Fibroblast of lung (primary cell): ENCODE measurements around the gene MAP4K2. TPM values are rescaled to one million over a fixed set of nuclear protein-coding genes. Genes with fewer than 3 reads are reported as not detected.

ENCODE experiments used
- DNase-seq, 2 donors: peaks; one replicate each; pipeline versions ENCODE4 v3.0.0 to v3.0.0-alpha.2; 2010; ENCODE audit warnings: low read depth in 2 of 2
- H2AFZ ChIP-seq: 2 replicates; pipeline ENCODE4 v1.5.1; 2012; ENCODE audit warnings: low read length, control low read depth, inconsistent platforms
- H3K27ac ChIP-seq: 2 replicates; pipeline ENCODE4 v1.5.1; 2011; ENCODE audit warnings: low read length, control low read depth; ENCODE audit not compliant: insufficient read depth
- H3K27me3 ChIP-seq: 2 replicates; pipeline ENCODE4 v1.5.1; 2011; ENCODE audit warnings: mild to moderate bottlenecking, low read length; ENCODE audit not compliant: control insufficient read depth, insufficient read depth
- H3K36me3 ChIP-seq: 2 replicates; pipeline ENCODE4 v1.5.1; 2011; ENCODE audit warnings: low read length; ENCODE audit not compliant: control insufficient read depth, insufficient read depth
- H3K4me1 ChIP-seq: 2 replicates; pipeline ENCODE4 v1.5.1; 2011; ENCODE audit warnings: low read length; ENCODE audit not compliant: control insufficient read depth, insufficient read depth; ENCODE audit errors: extremely low read depth
- H3K4me2 ChIP-seq: 2 replicates; pipeline ENCODE4 v1.5.1; 2011; ENCODE audit warnings: low read length, control low read depth; ENCODE audit not compliant: insufficient read depth; ENCODE audit errors: extremely low read depth
- H3K4me3 ChIP-seq, 4 experiments: fragments of 200-600 bp in 1 of 4; sonication (generic) in 1 of 4; replicated peaks in 1 of 4; 2 replicates each; pipeline ENCODE4 v1.5.1; 2011 to 2016; ENCODE audit warnings: low read length in 4 of 4, low read depth in 3 of 4, mild to moderate bottlenecking in 3 of 4, control low read depth in 2 of 4, inconsistent platforms in 1 of 4, mixed read lengths in 1 of 4; ENCODE audit not compliant: insufficient read depth in 1 of 4; ENCODE audit errors: control extremely low read depth in 1 of 4
- H3K79me2 ChIP-seq: 2 replicates; pipeline ENCODE4 v1.5.1; 2012; ENCODE audit warnings: mild to moderate bottlenecking, low read length, inconsistent platforms; ENCODE audit not compliant: control insufficient read depth, insufficient read depth
- H3K9ac ChIP-seq: 2 replicates; pipeline ENCODE4 v1.5.1; 2011; ENCODE audit warnings: mild to moderate bottlenecking, low read length, control low read depth; ENCODE audit not compliant: insufficient read depth
- H3K9me3 ChIP-seq: 2 replicates; pipeline ENCODE4 v1.5.1; 2012; ENCODE audit warnings: low read depth, low read length; ENCODE audit not compliant: control insufficient read depth, insufficient read depth
- H4K20me1 ChIP-seq: 2 replicates; pipeline ENCODE4 v1.5.1; 2011; ENCODE audit warnings: low read length; ENCODE audit not compliant: control insufficient read depth, insufficient read depth; ENCODE audit errors: extremely low read depth
- EZH2 ChIP-seq: IDR thresholded peaks from 2 replicates; pipeline ENCODE4 v1.5.1; 2012; ENCODE audit warnings: low read length, control low read depth, mild to moderate bottlenecking; ENCODE audit errors: missing control alignments
- polyA plus RNA-seq, 2 donors: library from polyadenylated mRNA; depleted of rRNA in 1 of 2; stranded (reverse) in 1 of 2; unstranded in 1 of 2; fragments of >200 nt; gene quantifications; 2 replicates each; pipeline ENCODE4 v1.2.1, GENCODE V29; 2011 to 2012; ENCODE audit warnings: missing spikeins in 1 of 2
- total RNA-seq: library from RNA; depleted of rRNA; stranded (reverse); fragments of >200 nt; gene quantifications from 2 replicates; pipeline ENCODE4 v1.2.1, GENCODE V29; 2014
- TF ChIP-seq, protein P1 (sequence below), 2 donors: IDR thresholded peaks in 1 of 2; conservative IDR thresholded peaks in 1 of 2; 1 replicate in 1 of 2; 2 replicates in 1 of 2; pipeline ENCODE4 v1.5.1; 2011 to 2012; ENCODE audit warnings: low read length in 2 of 2, control low read depth in 1 of 2, inconsistent platforms in 1 of 2, low read depth in 1 of 2, mild to moderate bottlenecking in 1 of 2

MAP4K2 gene
- total and polyA plus RNA-seq, 2 donors (not counting 1 experiment from before 2014, with no cell fraction given), result 6.4 to 9.2 TPM

DNA sequence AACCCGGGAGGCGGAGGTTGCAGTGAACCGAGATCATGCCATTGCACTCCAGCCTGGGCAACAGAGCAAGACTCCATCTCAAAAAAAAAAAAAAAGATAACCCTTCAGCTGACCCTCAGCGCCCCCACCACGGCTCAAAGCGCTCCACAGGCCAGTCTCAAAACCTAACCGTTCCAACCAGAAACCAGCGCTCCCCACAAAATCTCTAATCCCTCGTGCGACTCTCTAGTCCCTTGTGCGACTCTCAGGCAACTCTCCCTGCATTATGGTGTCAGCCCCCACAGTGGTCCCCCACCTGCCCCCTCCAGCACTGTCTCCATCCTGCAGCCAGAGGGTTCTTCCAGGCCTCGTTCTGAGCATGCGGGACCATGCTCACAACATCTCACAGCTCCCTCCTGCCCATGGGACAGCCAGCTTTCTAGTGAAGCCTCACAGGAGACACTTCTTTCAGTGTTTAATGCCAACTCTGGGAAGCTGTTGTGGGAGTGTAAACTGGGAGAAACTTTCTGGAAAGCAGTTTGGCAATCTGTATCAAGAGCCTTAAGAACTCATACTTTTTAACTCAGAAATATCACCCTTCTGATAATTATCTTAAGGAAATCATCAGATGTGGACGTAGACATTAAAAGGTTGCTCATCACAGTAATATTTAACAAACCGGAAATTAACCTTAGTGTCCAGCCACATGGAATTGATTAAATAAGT lies 54.9 kb downstream of the MAP4K2 start:
- no peak overlapping the region for H3K4me3 ChIP-seq
- H2AFZ ChIP-seq, result no peak overlapping the region
- no peaks in the 10 kb centered on the region for H3K36me3 ChIP-seq
- H3K27me3 ChIP-seq, result peaks cover 16% of the 10 kb centered on the region
- no peak overlapping the region for H3K4me2 ChIP-seq
- no peaks in the 10 kb centered on the region for H4K20me1 ChIP-seq
- no peaks in the 10 kb centered on the region for H3K9me3 ChIP-seq
- H3K27ac ChIP-seq, result peak overlapping the region; percentile 55
- no peak for TF ChIP-seq EZH2
- TF ChIP-seq, protein P1, sequence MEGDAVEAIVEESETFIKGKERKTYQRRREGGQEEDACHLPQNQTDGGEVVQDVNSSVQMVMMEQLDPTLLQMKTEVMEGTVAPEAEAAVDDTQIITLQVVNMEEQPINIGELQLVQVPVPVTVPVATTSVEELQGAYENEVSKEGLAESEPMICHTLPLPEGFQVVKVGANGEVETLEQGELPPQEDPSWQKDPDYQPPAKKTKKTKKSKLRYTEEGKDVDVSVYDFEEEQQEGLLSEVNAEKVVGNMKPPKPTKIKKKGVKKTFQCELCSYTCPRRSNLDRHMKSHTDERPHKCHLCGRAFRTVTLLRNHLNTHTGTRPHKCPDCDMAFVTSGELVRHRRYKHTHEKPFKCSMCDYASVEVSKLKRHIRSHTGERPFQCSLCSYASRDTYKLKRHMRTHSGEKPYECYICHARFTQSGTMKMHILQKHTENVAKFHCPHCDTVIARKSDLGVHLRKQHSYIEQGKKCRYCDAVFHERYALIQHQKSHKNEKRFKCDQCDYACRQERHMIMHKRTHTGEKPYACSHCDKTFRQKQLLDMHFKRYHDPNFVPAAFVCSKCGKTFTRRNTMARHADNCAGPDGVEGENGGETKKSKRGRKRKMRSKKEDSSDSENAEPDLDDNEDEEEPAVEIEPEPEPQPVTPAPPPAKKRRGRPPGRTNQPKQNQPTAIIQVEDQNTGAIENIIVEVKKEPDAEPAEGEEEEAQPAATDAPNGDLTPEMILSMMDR (conservative IDR thresholded peaks at IDR 0.05 in 1 of 2, IDR thresholded peaks at IDR 0.05 in 1 of 2; ENCODE audit: low read depth in 1 of 2, low read length in 2 of 2), result no peak
- H3K4me1 ChIP-seq, result peaks cover 16% of the 10 kb centered on the region
- DNase-seq, result peak in 1 of 2 donors; percentile 65
- H3K79me2 ChIP-seq, result no peaks in the 10 kb centered on the region
- no peak overlapping the region for H3K9ac ChIP-seq

DNA sequence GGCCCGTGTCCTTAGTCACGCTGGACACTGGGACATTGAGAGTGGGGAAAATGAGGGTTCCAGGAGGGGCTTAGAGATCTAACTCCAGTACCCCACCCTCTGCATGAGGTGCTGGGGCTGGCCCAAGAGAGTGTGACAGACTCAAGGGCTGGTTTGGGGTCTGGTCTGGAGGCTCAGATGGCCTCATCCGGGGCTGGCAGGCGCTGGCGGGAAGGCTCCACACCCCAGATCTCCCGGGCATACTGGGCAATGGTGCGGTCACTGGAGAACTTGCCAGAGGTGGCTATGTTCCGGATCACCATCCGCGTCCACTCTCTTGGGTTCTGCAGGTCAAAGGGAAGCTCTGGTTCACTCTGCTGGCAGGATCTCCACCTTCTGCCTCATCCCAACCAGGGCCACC lies 56.5 kb downstream of the MAP4K2 start:
- Histone ChIP-seq H2AFZ (no peak overlapping the region), H3K4me2 (no peak overlapping the region), H3K4me1 (peaks cover 22% of the 10 kb centered on the region), H3K36me3 (no peaks in the 10 kb centered on the region), H3K4me3 (no peak overlapping the region), H3K9ac (no peak overlapping the region), H4K20me1 (no peaks in the 10 kb centered on the region), H3K27me3 (peaks cover 18% of the 10 kb centered on the region), H3K9me3 (no peaks in the 10 kb centered on the region), H3K27ac (no peak overlapping the region), H3K79me2 (no peaks in the 10 kb centered on the region)
- no peak for DNase-seq
- TF ChIP-seq, protein P1 (conservative IDR thresholded peaks at IDR 0.05 in 1 of 2, IDR thresholded peaks at IDR 0.05 in 1 of 2; ENCODE audit: low read depth in 1 of 2, low read length in 2 of 2), result no peak
- TF ChIP-seq EZH2, result no peak

DNA sequence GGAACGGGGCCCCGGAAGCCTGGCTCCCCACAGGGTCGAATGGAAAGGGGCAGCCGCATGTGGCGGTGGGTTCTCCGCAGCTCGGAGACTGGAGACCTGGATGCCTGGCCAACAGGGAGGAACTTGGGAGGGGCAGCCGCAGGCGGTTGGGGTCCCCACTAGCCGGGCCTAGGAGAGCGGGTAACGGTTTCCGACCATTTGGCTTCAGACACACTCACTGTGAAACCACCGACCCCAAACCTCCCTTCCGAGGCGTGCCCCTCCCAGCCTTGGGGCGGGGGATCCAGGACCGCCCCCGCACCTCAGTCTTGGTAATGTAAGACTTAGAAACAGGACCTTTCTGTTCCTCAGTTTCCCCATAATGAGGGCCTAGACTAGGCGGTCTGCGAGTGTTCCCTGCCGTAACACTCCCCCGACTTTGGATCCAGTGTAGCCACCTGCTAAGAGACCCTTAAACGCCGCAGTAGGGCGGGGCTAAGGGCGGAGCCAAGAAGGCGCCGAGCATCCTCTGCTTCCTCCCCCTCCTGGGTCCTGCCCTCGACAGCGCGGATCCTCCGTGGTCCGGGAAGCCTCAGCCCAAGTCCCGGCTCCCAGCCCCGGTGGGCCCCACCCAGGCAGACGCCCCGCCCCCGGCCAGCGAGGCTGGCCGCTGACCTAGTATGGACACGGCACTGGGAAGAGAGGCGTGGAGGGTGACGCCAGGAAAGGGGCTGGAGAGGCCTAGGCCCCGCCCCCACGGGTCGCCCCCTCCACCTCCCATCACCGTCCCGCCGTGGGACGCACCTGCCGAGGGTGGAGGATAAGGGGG lies 57.3 kb downstream of the MAP4K2 start:
- no peaks in the 10 kb centered on the region for H3K79me2 ChIP-seq
- H2AFZ ChIP-seq, result no peak overlapping the region
- H3K27me3 ChIP-seq, result peaks cover 18% of the 10 kb centered on the region
- H3K4me3 ChIP-seq, result peak overlapping the region in 3 of 4 experiments; percentile 16 to 37 (median 34)
- TF ChIP-seq, protein P1 (conservative IDR thresholded peaks at IDR 0.05 in 1 of 2, IDR thresholded peaks at IDR 0.05 in 1 of 2; ENCODE audit: low read depth in 1 of 2, low read length in 2 of 2), result no peak
- H3K4me2 ChIP-seq, result peak overlapping the region; percentile 78
- no peaks in the 10 kb centered on the region for H4K20me1 ChIP-seq
- DNase-seq, result peak; percentile 49 to 72
- H3K9me3 ChIP-seq, result no peaks in the 10 kb centered on the region
- H3K36me3 ChIP-seq, result no peaks in the 10 kb centered on the region
- no peak overlapping the region for H3K27ac ChIP-seq
- H3K9ac ChIP-seq, result no peak overlapping the region
- H3K4me1 ChIP-seq, result peaks cover 22% of the 10 kb centered on the region
